ENCODE results near the gene MAP6D1. TPM values are rescaled to one million over a fixed set of nuclear protein-coding genes. Genes with fewer than 3 reads are reported as not detected.
A peak's percentile ranks its signal among the peaks of the same experiment; 100 is the strongest.

The MAP6D1 gene
- total and polyA plus RNA-seq, 3 experiments from 2014 or later = 3.6 to 3.8 (median 3.7) TPM

DNA sequence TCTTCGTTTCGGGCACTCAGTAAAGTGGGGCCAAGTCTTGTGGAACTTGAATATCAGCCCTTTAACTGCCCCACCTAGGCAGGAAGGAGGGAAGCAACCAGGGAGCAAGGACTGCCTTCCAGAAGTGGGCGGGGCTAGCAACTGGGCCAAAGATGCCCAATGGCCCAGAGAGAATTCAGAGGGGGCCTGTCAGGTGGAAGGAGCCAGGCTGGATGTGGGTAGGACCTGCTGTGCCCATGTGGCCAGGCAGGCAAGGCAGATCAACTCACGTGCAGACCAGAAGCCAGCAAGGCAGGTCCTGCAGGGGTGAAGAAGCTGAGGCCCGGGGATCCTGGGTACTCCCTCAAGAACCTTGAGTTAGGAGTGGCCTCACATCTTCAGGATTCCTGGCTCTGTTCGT is 5.5 kb downstream of the MAP6D1 start:
- Mint-ChIP-seq H3K4me1 (peaks cover 24 to 39% (median 32%) of the 10 kb centered on the region in 3 donors), H3K27me3 (no peaks in the 10 kb centered on the region), H3K27ac (no peak overlapping the region), H3K36me3 (peaks cover 0 to 17% (median 4%) of the 10 kb centered on the region in 3 donors), H3K4me3 (no peak overlapping the region), H3K9me3 (no peaks in the 10 kb centered on the region)
- CTCF ChIA-PET = no interaction called here
- POLR2A ChIA-PET = no interaction called here
- H3K4me3 ChIP-seq (ENCODE audit: low read length) = no peak overlapping the region
- H3K27ac ChIP-seq (ENCODE audit: low read depth, low read length) = no peak overlapping the region
- no peaks in the 10 kb centered on the region for H3K9me3 ChIP-seq (ENCODE audit: low read length)
- H3K4me1 ChIP-seq (ENCODE audit: insufficient read depth, low read length) = peaks cover 22% of the 10 kb centered on the region
- DNase-seq = no peak
- H3K36me3 ChIP-seq (ENCODE audit: insufficient read depth, low read length) = no peaks in the 10 kb centered on the region
- no peaks in the 10 kb centered on the region for H3K27me3 ChIP-seq (ENCODE audit: insufficient read depth, low read length, poor library complexity, severe bottlenecking)

GRCh38 chr3:183818706-183819624 is 6.4 kb downstream of the MAP6D1 start:
- POLR2A ChIA-PET = no interaction called here
- H3K27me3 ChIP-seq (ENCODE audit: insufficient read depth, low read length, poor library complexity, severe bottlenecking) = no peaks in the 10 kb centered on the region
- H3K4me1 ChIP-seq (ENCODE audit: insufficient read depth, low read length) = peaks cover 15% of the 10 kb centered on the region
- CTCF ChIA-PET = no interaction called here
- H3K36me3 ChIP-seq (ENCODE audit: insufficient read depth, low read length) = no peaks in the 10 kb centered on the region
- H3K27me3 Mint-ChIP-seq = no peaks in the 10 kb centered on the region
- H3K9me3 ChIP-seq (ENCODE audit: low read length) = no peaks in the 10 kb centered on the region
- peaks cover 0 to 17% (median 4%) of the 10 kb centered on the region in 3 donors for H3K36me3 Mint-ChIP-seq
- no peak overlapping the region for H3K4me3 ChIP-seq (ENCODE audit: low read length)
- no peak overlapping the region for H3K27ac ChIP-seq (ENCODE audit: low read depth, low read length)
- peaks cover 22 to 37% (median 31%) of the 10 kb centered on the region in 3 donors for H3K4me1 Mint-ChIP-seq
- H3K4me3 Mint-ChIP-seq = no peak overlapping the region
- no peak for DNase-seq
- no peaks in the 10 kb centered on the region for H3K9me3 Mint-ChIP-seq
- peak overlapping the region in 2 of 8 donors; percentile 17 to 77 for H3K27ac Mint-ChIP-seq

DNA sequence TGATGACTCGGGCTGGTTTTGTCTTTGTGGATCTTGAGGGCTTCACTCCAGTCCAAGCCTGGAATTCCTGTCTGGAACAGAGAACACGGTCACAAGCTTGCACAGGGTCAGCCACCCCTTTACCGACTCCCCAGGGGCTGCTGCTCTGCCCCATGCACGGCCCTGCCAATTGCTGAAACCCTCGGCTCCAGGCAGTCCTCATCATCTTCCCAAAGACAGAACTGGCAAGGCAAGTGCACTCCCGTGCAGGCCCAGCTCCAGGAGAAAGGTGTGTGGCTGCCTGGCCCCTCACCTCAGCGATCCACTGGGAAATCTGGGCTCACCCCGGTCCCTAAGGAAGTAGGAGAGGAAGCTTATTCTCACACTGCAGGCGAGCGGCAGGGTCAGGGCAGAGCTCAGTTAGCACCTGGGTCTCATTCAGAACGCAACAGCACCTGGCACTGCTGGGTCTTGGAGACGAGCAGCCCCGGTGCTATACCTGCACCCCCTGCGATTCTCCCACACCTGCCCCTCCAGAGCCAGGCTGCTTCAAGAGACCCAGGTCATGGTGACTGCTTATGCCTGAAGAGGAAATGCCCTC is 7.2 kb downstream of the MAP6D1 start:
- no peaks in the 10 kb centered on the region for H3K9me3 Mint-ChIP-seq
- no peaks in the 10 kb centered on the region for H3K27me3 Mint-ChIP-seq
- no peak overlapping the region for H3K4me3 Mint-ChIP-seq
- no peak overlapping the region for H3K27ac ChIP-seq (ENCODE audit: low read depth, low read length)
- H3K4me3 ChIP-seq (ENCODE audit: low read length) = no peak overlapping the region
- peaks cover 13% of the 10 kb centered on the region for H3K4me1 ChIP-seq (ENCODE audit: insufficient read depth, low read length)
- H3K36me3 ChIP-seq (ENCODE audit: insufficient read depth, low read length) = no peaks in the 10 kb centered on the region
- CTCF ChIA-PET = interaction anchor here (1.5 kb wide), 1 partner anchor 8 kb away, joined by 6 read pairs; the partner anchor contains the start of gene MAP6D1
- peaks cover 19 to 33% (median 29%) of the 10 kb centered on the region in 3 donors for H3K4me1 Mint-ChIP-seq
- no peak overlapping the region for H3K27ac Mint-ChIP-seq
- H3K27me3 ChIP-seq (ENCODE audit: insufficient read depth, low read length, poor library complexity, severe bottlenecking) = no peaks in the 10 kb centered on the region
- peaks cover 0 to 17% (median 4%) of the 10 kb centered on the region in 3 donors for H3K36me3 Mint-ChIP-seq
- DNase-seq = no peak
- no peaks in the 10 kb centered on the region for H3K9me3 ChIP-seq (ENCODE audit: low read length)
- POLR2A ChIA-PET = interaction anchor here (0.7 kb wide), 1 partner anchor 27 kb away, joined by 3 read pairs; no protein-coding TSS in a partner anchor

DNA sequence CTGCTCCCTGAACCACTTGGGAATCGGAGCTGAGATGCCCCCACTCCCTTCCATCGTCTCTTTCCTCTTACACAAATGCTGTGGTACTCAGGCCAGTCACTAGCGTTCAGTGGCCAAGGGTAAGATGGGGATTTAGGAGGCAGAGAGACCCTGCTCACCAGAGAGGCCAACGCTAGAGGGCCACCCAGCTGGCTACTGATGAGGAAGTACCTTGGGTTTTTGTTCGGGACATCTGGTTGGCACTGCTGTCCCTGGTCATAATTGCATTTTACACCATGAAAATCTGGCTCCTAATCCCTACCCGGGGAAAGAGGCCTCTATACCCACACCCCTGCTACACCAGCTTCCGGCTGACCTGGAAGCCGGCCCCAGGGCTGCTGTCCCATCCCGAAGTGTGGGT is 7.7 kb downstream of the MAP6D1 start:
- H3K4me1 ChIP-seq (ENCODE audit: insufficient read depth, low read length) = peaks cover 13% of the 10 kb centered on the region
- Mint-ChIP-seq H3K4me1 (peaks cover 19 to 32% (median 29%) of the 10 kb centered on the region in 3 donors), H3K27ac (peak overlapping the region in 1 of 8 donors; percentile 66), H3K27me3 (no peaks in the 10 kb centered on the region), H3K36me3 (peaks cover 0 to 18% (median 7%) of the 10 kb centered on the region in 3 donors), H3K4me3 (no peak overlapping the region), H3K9me3 (no peaks in the 10 kb centered on the region)
- H3K9me3 ChIP-seq (ENCODE audit: low read length) = no peaks in the 10 kb centered on the region
- DNase-seq = no peak
- POLR2A ChIA-PET = interaction anchor here (0.7 kb wide), 1 partner anchor 28 kb away, joined by 3 read pairs; no protein-coding TSS in a partner anchor
- no peaks in the 10 kb centered on the region for H3K36me3 ChIP-seq (ENCODE audit: insufficient read depth, low read length)
- no peak overlapping the region for H3K27ac ChIP-seq (ENCODE audit: low read depth, low read length)
- no peaks in the 10 kb centered on the region for H3K27me3 ChIP-seq (ENCODE audit: insufficient read depth, low read length, poor library complexity, severe bottlenecking)
- H3K4me3 ChIP-seq (ENCODE audit: low read length) = no peak overlapping the region
- CTCF ChIA-PET = interaction anchor here (1.5 kb wide), 1 partner anchor 9 kb away, joined by 6 read pairs; the partner anchor contains the start of gene MAP6D1

GRCh38 chr3:183816681-183817510 is 8.5 kb downstream of the MAP6D1 start:
- Histone ChIP-seq H3K27me3 (ENCODE audit: insufficient read depth, low read length, poor library complexity, severe bottlenecking) (no peaks in the 10 kb centered on the region), H3K27ac (ENCODE audit: low read depth, low read length) (no peak overlapping the region), H3K4me1 (ENCODE audit: insufficient read depth, low read length) (peaks cover 13% of the 10 kb centered on the region), H3K4me3 (ENCODE audit: low read length) (no peak overlapping the region), H3K9me3 (ENCODE audit: low read length) (no peaks in the 10 kb centered on the region), H3K36me3 (ENCODE audit: insufficient read depth, low read length) (no peaks in the 10 kb centered on the region)
- ChIA-PET CTCF (interaction anchor here (1.5 to 2.0 kb wide), 2 partner anchors 9 to 68 kb away, joined by 6 to 13 read pairs; partner anchors contain the start of genes MAP6D1 and PARL), POLR2A (interaction anchor here (0.7 to 1.6 kb wide), 2 partner anchors 8 to 28 kb away, joined by 3 to 10 read pairs; partner anchors contain the start of gene MAP6D1)
- Mint-ChIP-seq H3K4me3 (peak overlapping the region in 1 of 7 donors; percentile 5), H3K4me1 (peaks cover 19 to 28% (median 24%) of the 10 kb centered on the region in 3 donors), H3K27me3 (no peaks in the 10 kb centered on the region), H3K36me3 (peaks cover 0 to 23% (median 7%) of the 10 kb centered on the region in 3 donors), H3K9me3 (no peaks in the 10 kb centered on the region), H3K27ac (peak overlapping the region; percentile 36 to 96 (median 90))
- DNase-seq = no peak

GRCh38 chr3:183815951-183816475 is 9.4 kb downstream of the MAP6D1 start:
- Mint-ChIP-seq H3K4me1 (peaks cover 19 to 28% (median 24%) of the 10 kb centered on the region in 3 donors), H3K9me3 (no peaks in the 10 kb centered on the region), H3K27me3 (no peaks in the 10 kb centered on the region), H3K4me3 (peak overlapping the region in 6 of 7 donors; percentile 68 to 81 (median 76)), H3K27ac (peak overlapping the region; percentile 77 to 96 (median 90)), H3K36me3 (peaks cover 0 to 28% (median 9%) of the 10 kb centered on the region in 3 donors)
- POLR2A ChIA-PET = interaction anchor here (0.5 to 1.6 kb wide), 3 partner anchors 9 to 27 kb away, joined by 3 to 10 read pairs (median 10); partner anchors contain the start of gene MAP6D1
- Histone ChIP-seq H3K4me3 (ENCODE audit: low read length) (peak overlapping the region; percentile 15), H3K27ac (ENCODE audit: low read depth, low read length) (peak overlapping the region; percentile 51), H3K9me3 (ENCODE audit: low read length) (no peaks in the 10 kb centered on the region), H3K36me3 (ENCODE audit: insufficient read depth, low read length) (no peaks in the 10 kb centered on the region), H3K27me3 (ENCODE audit: insufficient read depth, low read length, poor library complexity, severe bottlenecking) (no peaks in the 10 kb centered on the region), H3K4me1 (ENCODE audit: insufficient read depth, low read length) (peaks cover 13% of the 10 kb centered on the region)
- DNase-seq = no peak
- CTCF ChIA-PET = interaction anchor here (1.1 to 2.2 kb wide), 6 partner anchors 8 to 80 kb away, joined by 3 to 13 read pairs (median 4); partner anchors contain the start of gene PARL

- Mint-ChIP-seq H3K27me3 (no peaks in the 10 kb centered on the region), H3K27ac (peak overlapping the region; percentile 77 to 96 (median 90)), H3K36me3 (peaks cover 0 to 33% (median 9%) of the 10 kb centered on the region in 3 donors), H3K4me3 (peak overlapping the region; percentile 44 to 81 (median 75)), H3K4me1 (peaks cover 19 to 28% (median 24%) of the 10 kb centered on the region in 3 donors), H3K9me3 (no peaks in the 10 kb centered on the region)
- Histone ChIP-seq H3K9me3 (ENCODE audit: low read length) (no peaks in the 10 kb centered on the region), H3K27me3 (ENCODE audit: insufficient read depth, low read length, poor library complexity, severe bottlenecking) (no peaks in the 10 kb centered on the region), H3K4me1 (ENCODE audit: insufficient read depth, low read length) (peaks cover 13% of the 10 kb centered on the region), H3K4me3 (ENCODE audit: low read length) (peak overlapping the region; percentile 15), H3K27ac (ENCODE audit: low read depth, low read length) (peak overlapping the region; percentile 51), H3K36me3 (ENCODE audit: insufficient read depth, low read length) (no peaks in the 10 kb centered on the region)
- CTCF ChIA-PET = interaction anchor here (1.1 to 2.2 kb wide), 6 partner anchors 9 to 80 kb away, joined by 3 to 13 read pairs (median 4); partner anchors contain the start of gene PARL
- POLR2A ChIA-PET = interaction anchor here (0.5 to 1.6 kb wide), 3 partner anchors 10 to 26 kb away, joined by 3 to 10 read pairs (median 10); partner anchors contain the start of gene MAP6D1
- peak in 2 of 5 donors; percentile 22 to 61 for DNase-seq
These were observed 9.8 kb downstream of the MAP6D1 start for GRCh38 chr3:183815563-183815940.
